Measurements from ENCODE around the gene CASP4. TPM values are rescaled to one million over a fixed set of nuclear protein-coding genes. Genes with fewer than 3 reads are reported as not detected.

CASP4 gene
- total and polyA plus RNA-seq, 4 experiments from 2014 or later: 97.9 to 115 (median 103) TPM

DNA sequence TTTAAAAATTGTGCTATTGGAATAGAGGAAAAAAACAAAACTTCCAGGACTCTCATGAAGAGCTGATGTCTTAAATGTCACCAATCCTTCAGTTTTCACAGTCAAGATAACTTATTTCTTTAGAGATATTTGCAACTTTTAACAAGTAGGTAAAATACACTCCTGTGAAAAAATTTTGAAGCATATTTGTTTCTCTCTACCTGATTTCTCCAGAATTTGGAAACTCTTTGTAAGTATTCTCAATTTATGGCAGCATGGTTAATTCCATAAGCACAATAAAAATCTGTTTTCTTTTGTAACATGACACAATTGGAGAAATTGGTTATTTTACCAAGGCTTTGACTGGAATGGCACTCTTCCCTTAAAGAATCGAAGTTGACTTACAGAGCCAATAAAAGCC, 4.1 kb downstream of the CASP4 start:
- Histone ChIP-seq H3K4me3 (ENCODE audit: low read length in 2 of 2) (no peak overlapping the region), H3K27ac (ENCODE audit: low read depth, low read length) (no peak overlapping the region), H3K4me1 (ENCODE audit: insufficient read depth, low read length) (peaks cover 75% of the 10 kb centered on the region), H3K36me3 (ENCODE audit: insufficient read depth, low read length) (no peaks in the 10 kb centered on the region), H3K9me3 (ENCODE audit: control insufficient read depth in 1 of 2, low read length in 2 of 2) (no peaks in the 10 kb centered on the region), H3K27me3 (ENCODE audit: insufficient read depth, low read length) (no peaks in the 10 kb centered on the region)
- H3K4me1 Mint-ChIP-seq: peaks cover 50 to 80% (median 68%) of the 10 kb centered on the region in 4 donors
- ChIA-PET CTCF (ENCODE audit: partially characterized antibody) (no interaction called here), POLR2A (ENCODE audit: partially characterized antibody) (interaction anchor here (1.4 kb wide), 1 partner anchor 30 kb away, joined by 3 read pairs; no protein-coding TSS in a partner anchor)
- H3K9me3 Mint-ChIP-seq: peaks cover 0 to 2% (median 0%) of the 10 kb centered on the region in 8 donors
- intact Hi-C loops (cut with micrococcal nuclease): no loop called here
- no peaks in the 10 kb centered on the region for H3K27me3 Mint-ChIP-seq
- no peak for DNase-seq
- H3K27ac Mint-ChIP-seq: no peak overlapping the region
- H3K4me3 Mint-ChIP-seq: peak overlapping the region in 1 of 8 donors; percentile 1
- H3K36me3 Mint-ChIP-seq: peaks cover 51 to 55% of the 10 kb centered on the region in 2 donors

DNA sequence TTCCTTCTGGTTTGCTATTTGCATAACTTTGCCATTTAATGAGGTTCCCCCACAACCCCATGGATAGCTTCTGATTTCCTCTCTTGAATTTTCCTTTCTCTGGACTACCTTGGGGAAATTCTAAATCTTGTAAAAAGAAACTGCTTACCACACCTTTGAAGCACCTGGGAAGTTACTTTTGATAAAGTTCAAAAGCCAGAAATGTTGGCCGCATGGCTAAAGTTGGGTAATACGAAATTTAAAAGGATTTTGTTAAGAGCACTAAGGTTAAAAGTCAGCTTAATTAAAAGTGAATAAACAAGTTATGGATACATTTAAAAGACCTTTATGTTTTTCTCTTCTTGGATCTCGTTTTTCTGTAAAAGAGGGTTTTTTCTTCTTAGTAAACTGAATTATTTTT, 5.5 kb downstream of the CASP4 start:
- Histone ChIP-seq H3K36me3 (ENCODE audit: insufficient read depth, low read length) (no peaks in the 10 kb centered on the region), H3K4me3 (ENCODE audit: low read length in 2 of 2) (no peak overlapping the region), H3K27ac (ENCODE audit: low read depth, low read length) (no peak overlapping the region), H3K4me1 (ENCODE audit: insufficient read depth, low read length) (peaks cover 82% of the 10 kb centered on the region), H3K9me3 (ENCODE audit: control insufficient read depth in 1 of 2, low read length in 2 of 2) (no peaks in the 10 kb centered on the region), H3K27me3 (ENCODE audit: insufficient read depth, low read length) (no peaks in the 10 kb centered on the region)
- Mint-ChIP-seq H3K27me3 (no peaks in the 10 kb centered on the region), H3K4me3 (peak overlapping the region in 3 of 8 donors; percentile 11 to 60 (median 37)), H3K36me3 (peaks cover 56 to 57% of the 10 kb centered on the region in 2 donors), H3K9me3 (peaks cover 0 to 2% (median 0%) of the 10 kb centered on the region in 8 donors), H3K4me1 (peaks cover 57 to 84% (median 73%) of the 10 kb centered on the region in 4 donors), H3K27ac (peak overlapping the region in 1 of 7 donors; percentile 31)
- CTCF ChIA-PET (ENCODE audit: partially characterized antibody): no interaction called here
- no peak for DNase-seq
- intact Hi-C loops (cut with micrococcal nuclease): no loop called here
- POLR2A ChIA-PET (ENCODE audit: partially characterized antibody): no interaction called here

DNA sequence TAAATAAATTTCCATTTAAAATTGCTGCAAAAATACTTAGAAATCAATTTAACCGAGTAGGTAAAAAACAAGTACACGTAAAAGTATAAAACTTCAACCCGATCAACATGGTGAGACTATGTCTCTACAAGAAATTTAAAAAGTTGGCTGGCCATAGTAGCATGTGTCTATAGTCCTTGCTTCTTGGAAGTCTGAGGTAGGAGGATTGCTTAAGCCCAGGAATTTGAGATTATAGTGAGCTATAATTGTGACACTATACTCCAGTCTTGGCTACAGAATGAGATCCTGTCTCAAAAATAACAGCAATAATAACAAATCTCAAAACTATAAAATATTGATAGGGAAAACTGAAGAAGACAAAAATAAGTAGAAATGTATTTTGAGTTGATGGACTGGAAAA, 11.1 kb downstream of the CASP4 start:
- ChIA-PET CTCF (ENCODE audit: partially characterized antibody) (interaction anchor here (1.9 kb wide), 1 partner anchor 11 kb away, joined by 11 read pairs; no protein-coding TSS in a partner anchor), POLR2A (ENCODE audit: partially characterized antibody) (interaction anchor here (3.1 kb wide), 1 partner anchor 10 kb away, joined by 15 read pairs; the partner anchor contains the start of gene CASP4)
- no peak for DNase-seq
- peaks cover 78% of the 10 kb centered on the region for H3K4me1 ChIP-seq (ENCODE audit: insufficient read depth, low read length)
- no peaks in the 10 kb centered on the region for H3K9me3 ChIP-seq (ENCODE audit: control insufficient read depth in 1 of 2, low read length in 2 of 2)
- peaks cover 54 to 55% of the 10 kb centered on the region in 2 donors for H3K36me3 Mint-ChIP-seq
- H3K4me1 Mint-ChIP-seq: peaks cover 57 to 79% (median 65%) of the 10 kb centered on the region in 4 donors
- no peaks in the 10 kb centered on the region for H3K9me3 Mint-ChIP-seq
- H3K4me3 ChIP-seq (ENCODE audit: low read length in 2 of 2): no peak overlapping the region
- peaks cover 23% of the 10 kb centered on the region for H3K36me3 ChIP-seq (ENCODE audit: insufficient read depth, low read length)
- no peak overlapping the region for H3K27ac Mint-ChIP-seq
- no peaks in the 10 kb centered on the region for H3K27me3 ChIP-seq (ENCODE audit: insufficient read depth, low read length)
- peak overlapping the region in 2 of 8 donors; percentile 38 to 75 for H3K4me3 Mint-ChIP-seq
- H3K27ac ChIP-seq (ENCODE audit: low read depth, low read length): no peak overlapping the region
- intact Hi-C loops (cut with micrococcal nuclease): no loop called here
- H3K27me3 Mint-ChIP-seq: no peaks in the 10 kb centered on the region

DNA sequence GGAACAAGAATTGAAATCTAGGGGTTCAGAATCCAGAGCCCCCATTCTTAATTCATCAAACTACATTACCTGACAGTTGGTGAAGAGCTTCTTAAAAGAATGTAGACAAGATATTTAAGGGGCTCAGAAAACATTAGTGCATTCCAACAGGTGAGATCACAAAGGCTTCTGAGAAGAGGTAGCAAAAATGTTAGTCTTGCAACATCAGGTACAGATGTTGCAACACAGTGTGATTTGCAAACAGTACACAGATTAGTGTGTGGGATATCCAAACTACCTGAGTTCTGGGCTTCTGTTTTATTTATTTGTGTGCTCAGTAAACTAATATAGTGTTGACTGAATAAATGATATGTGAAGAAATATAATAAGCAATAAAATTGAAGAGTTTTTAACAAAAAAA, 11.8 kb downstream of the CASP4 start:
- Histone ChIP-seq H3K36me3 (ENCODE audit: insufficient read depth, low read length) (peaks cover 30% of the 10 kb centered on the region), H3K27me3 (ENCODE audit: insufficient read depth, low read length) (no peaks in the 10 kb centered on the region), H3K4me3 (ENCODE audit: low read length in 2 of 2) (no peak overlapping the region), H3K27ac (ENCODE audit: low read depth, low read length) (no peak overlapping the region), H3K4me1 (ENCODE audit: insufficient read depth, low read length) (peaks cover 70% of the 10 kb centered on the region), H3K9me3 (ENCODE audit: control insufficient read depth in 1 of 2, low read length in 2 of 2) (no peaks in the 10 kb centered on the region)
- ChIA-PET CTCF (ENCODE audit: partially characterized antibody) (no interaction called here), POLR2A (ENCODE audit: partially characterized antibody) (interaction anchor here (3.1 kb wide), 1 partner anchor 11 kb away, joined by 15 read pairs; the partner anchor contains the start of gene CASP4)
- Mint-ChIP-seq H3K9me3 (no peaks in the 10 kb centered on the region), H3K4me1 (peaks cover 52 to 71% (median 60%) of the 10 kb centered on the region in 4 donors), H3K36me3 (peaks cover 51 to 54% of the 10 kb centered on the region in 2 donors), H3K4me3 (peak overlapping the region in 3 of 8 donors; percentile 11 to 29 (median 25)), H3K27me3 (no peaks in the 10 kb centered on the region), H3K27ac (peak overlapping the region in 2 of 7 donors; percentile 22 to 24)
- DNase-seq: no peak
- intact Hi-C loops (cut with micrococcal nuclease): no loop called here

DNA sequence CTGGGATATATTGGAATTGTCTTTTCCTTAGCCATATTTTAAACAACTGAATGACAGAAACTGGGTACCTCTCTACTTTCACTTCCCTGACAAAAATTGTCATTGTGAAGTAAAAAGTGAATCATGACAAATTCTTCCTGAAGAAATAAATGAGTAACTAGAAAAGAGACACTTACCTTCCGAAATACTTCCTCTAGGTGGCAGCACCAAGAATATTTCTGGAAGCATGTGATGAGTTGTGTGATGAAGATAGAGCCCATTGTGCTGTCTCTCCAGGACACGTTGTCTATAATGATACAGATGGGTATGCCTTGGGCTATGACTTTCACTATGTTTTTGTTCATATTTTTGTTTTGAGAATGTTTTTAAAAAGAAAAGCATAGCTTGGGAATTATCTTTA, 21.5 kb downstream of the CASP4 start:
- no peak overlapping the region for H3K27ac ChIP-seq (ENCODE audit: low read depth, low read length)
- no peak overlapping the region for H3K4me3 ChIP-seq (ENCODE audit: low read length in 2 of 2)
- peaks cover 45% of the 10 kb centered on the region for H3K36me3 ChIP-seq (ENCODE audit: insufficient read depth, low read length)
- Mint-ChIP-seq H3K27me3 (no peaks in the 10 kb centered on the region), H3K27ac (peak overlapping the region in 4 of 7 donors; percentile 27 to 89 (median 79)), H3K36me3 (peaks cover 84 to 86% of the 10 kb centered on the region in 2 donors), H3K4me1 (peaks cover 11 to 28% (median 16%) of the 10 kb centered on the region in 4 donors), H3K4me3 (no peak overlapping the region), H3K9me3 (peaks cover 0 to 1% (median 0%) of the 10 kb centered on the region in 8 donors)
- H3K9me3 ChIP-seq (ENCODE audit: control insufficient read depth in 1 of 2, low read length in 2 of 2): no peaks in the 10 kb centered on the region
- CTCF ChIA-PET (ENCODE audit: partially characterized antibody): interaction anchor here (0.8 to 2.7 kb wide), 23 partner anchors 11 to 337 kb away, joined by 3 to 12 read pairs (median 4); partner anchors contain the start of genes CASP1 and CASP12
- H3K4me1 ChIP-seq (ENCODE audit: insufficient read depth, low read length): peaks cover 5% of the 10 kb centered on the region
- intact Hi-C loops (cut with micrococcal nuclease): loop anchor here (1.0 to 10.0 kb wide), 4 partner anchors 29 to 338 kb away; no protein-coding TSS in a partner anchor
- POLR2A ChIA-PET (ENCODE audit: partially characterized antibody): interaction anchor here (1.4 kb wide), 1 partner anchor 22 kb away, joined by 4 read pairs; no protein-coding TSS in a partner anchor
- peak in 4 of 5 donors; percentile 48 to 60 (median 50) for DNase-seq
- no peaks in the 10 kb centered on the region for H3K27me3 ChIP-seq (ENCODE audit: insufficient read depth, low read length)

DNA sequence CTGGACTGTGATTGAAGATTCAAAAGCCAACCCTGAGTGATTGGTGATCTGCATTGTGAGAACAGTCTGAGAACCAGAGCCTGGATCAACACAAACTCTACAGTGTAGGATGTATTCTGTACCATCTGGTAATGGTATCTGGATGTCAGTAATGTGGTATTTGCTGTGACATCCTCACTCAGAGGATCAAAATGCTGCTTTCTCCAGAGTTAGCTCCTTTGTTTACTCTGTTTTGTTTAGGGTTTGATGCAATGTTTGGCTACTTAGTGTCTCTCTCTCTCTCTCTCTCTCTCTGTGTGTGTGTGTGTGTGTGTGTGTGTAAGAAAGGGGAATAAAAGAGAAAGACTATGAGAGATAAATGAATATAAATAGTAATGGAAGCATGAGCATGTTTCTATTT, 24.3 kb downstream of the CASP4 start:
- Histone ChIP-seq H3K9me3 (ENCODE audit: control insufficient read depth in 1 of 2, low read length in 2 of 2) (no peaks in the 10 kb centered on the region), H3K27ac (ENCODE audit: low read depth, low read length) (no peak overlapping the region), H3K4me3 (ENCODE audit: low read length in 2 of 2) (no peak overlapping the region), H3K27me3 (ENCODE audit: insufficient read depth, low read length) (no peaks in the 10 kb centered on the region), H3K36me3 (ENCODE audit: insufficient read depth, low read length) (peaks cover 16% of the 10 kb centered on the region), H3K4me1 (ENCODE audit: insufficient read depth, low read length) (peaks cover 5% of the 10 kb centered on the region)
- Mint-ChIP-seq H3K36me3 (peaks cover 57 to 58% of the 10 kb centered on the region in 2 donors), H3K27me3 (no peaks in the 10 kb centered on the region), H3K4me3 (no peak overlapping the region), H3K4me1 (peaks cover 11 to 28% (median 15%) of the 10 kb centered on the region in 4 donors), H3K9me3 (peaks cover 0 to 1% (median 0%) of the 10 kb centered on the region in 8 donors), H3K27ac (peak overlapping the region in 2 of 7 donors; percentile 65 to 75)
- DNase-seq: no peak
- ChIA-PET POLR2A (ENCODE audit: partially characterized antibody) (interaction anchor here (1.1 kb wide), 1 partner anchor 47 kb away, joined by 3 read pairs; no protein-coding TSS in a partner anchor), CTCF (ENCODE audit: partially characterized antibody) (interaction anchor here (0.7 to 2.7 kb wide), 3 partner anchors 22 to 186 kb away, joined by 3 to 8 read pairs (median 3); no protein-coding TSS in a partner anchor)
- intact Hi-C loops (cut with micrococcal nuclease): loop anchor here (10.0 kb wide), 1 partner anchor 181 kb away; no protein-coding TSS in a partner anchor

DNA sequence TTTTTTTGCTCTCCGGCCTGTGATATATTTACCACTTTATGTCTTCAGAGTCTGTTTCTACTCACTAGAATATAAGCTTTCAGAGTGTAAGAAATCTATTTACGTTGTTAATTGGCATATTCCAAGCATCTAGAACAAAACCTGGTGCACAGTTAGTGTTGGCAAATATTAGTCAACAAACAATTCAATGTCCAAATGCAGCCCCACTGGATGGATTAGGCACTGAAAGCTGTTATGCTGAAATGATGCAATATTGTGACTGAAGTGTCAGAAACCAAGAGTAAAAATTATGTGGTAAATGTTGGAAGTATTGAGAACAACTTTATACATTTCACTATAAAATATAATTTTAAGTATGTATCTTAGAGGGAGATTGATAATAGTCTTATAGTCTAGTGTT, 24.8 kb downstream of the CASP4 start:
- Mint-ChIP-seq H3K27ac (peak overlapping the region in 3 of 7 donors; percentile 15 to 80 (median 16)), H3K9me3 (peaks cover 0 to 1% (median 0%) of the 10 kb centered on the region in 8 donors), H3K27me3 (no peaks in the 10 kb centered on the region), H3K4me3 (no peak overlapping the region), H3K4me1 (peaks cover 8 to 28% (median 14%) of the 10 kb centered on the region in 4 donors), H3K36me3 (peaks cover 52 to 53% of the 10 kb centered on the region in 2 donors)
- ChIA-PET POLR2A (ENCODE audit: partially characterized antibody) (interaction anchor here (1.1 kb wide), 1 partner anchor 46 kb away, joined by 3 read pairs; no protein-coding TSS in a partner anchor), CTCF (ENCODE audit: partially characterized antibody) (interaction anchor here (0.9 to 2.7 kb wide), 2 partner anchors 21 to 23 kb away, joined by 3 to 8 read pairs; no protein-coding TSS in a partner anchor)
- H3K27me3 ChIP-seq (ENCODE audit: insufficient read depth, low read length): no peaks in the 10 kb centered on the region
- intact Hi-C loops (cut with micrococcal nuclease): loop anchor here (10.0 kb wide), 1 partner anchor 181 kb away; no protein-coding TSS in a partner anchor
- DNase-seq: no peak
- peaks cover 5% of the 10 kb centered on the region for H3K4me1 ChIP-seq (ENCODE audit: insufficient read depth, low read length)
- no peaks in the 10 kb centered on the region for H3K9me3 ChIP-seq (ENCODE audit: control insufficient read depth in 1 of 2, low read length in 2 of 2)
- H3K36me3 ChIP-seq (ENCODE audit: insufficient read depth, low read length): peaks cover 14% of the 10 kb centered on the region
- no peak overlapping the region for H3K4me3 ChIP-seq (ENCODE audit: low read length in 2 of 2)
- no peak overlapping the region for H3K27ac ChIP-seq (ENCODE audit: low read depth, low read length)

Data from CD4-positive, alpha-beta memory T cell (primary cell).